HL-60 (cell line): ENCODE measurements around the gene TMEM145.

Experiments used
- DNase-seq, 2 experiments: peaks; one replicate each; pipeline ENCODE4 v3.0.0-alpha.2; 2010 to 2020; ENCODE audit warnings: low read depth in 1 of 2, low spot score in 1 of 2
- H3K27ac ChIP-seq: fragments of 250-450 bp; sonication (Bioruptor Pico); replicated peaks from 2 replicates; pipeline ENCODE4 v1.5.1; 2020; ENCODE audit warnings: mild to moderate bottlenecking, moderate library complexity
- H3K27me3 ChIP-seq: fragments of 250-450 bp; sonication (Bioruptor Pico); 2 replicates; pipeline ENCODE4 v1.5.1; 2021; ENCODE audit warnings: mild to moderate bottlenecking, moderate library complexity; ENCODE audit not compliant: insufficient read depth, poor library complexity, severe bottlenecking
- H3K4me3 ChIP-seq: replicated peaks from 2 replicates; pipeline ENCODE4 v1.5.1; 2011; ENCODE audit warnings: mild to moderate bottlenecking, control low read depth, low read length; ENCODE audit not compliant: insufficient read depth
- CTCF ChIP-seq: IDR thresholded peaks from one replicate; pipeline ENCODE4 v1.5.1; 2011; ENCODE audit warnings: low read length, control low read depth, inconsistent platforms; ENCODE audit not compliant: insufficient read depth
- GABPA ChIP-seq: IDR thresholded peaks from 2 replicates; pipeline ENCODE4 v1.6.1; 2012; ENCODE audit warnings: low read depth
- POLR2AphosphoS5 ChIP-seq: IDR thresholded peaks from 2 replicates; pipeline ENCODE4 v1.6.1; 2012; ENCODE audit warnings: low read depth
- SPI1 ChIP-seq: IDR thresholded peaks from 2 replicates; pipeline ENCODE4 v1.6.1; 2012; ENCODE audit warnings: low read depth, mild to moderate bottlenecking, borderline replicate concordance
- TF ChIP-seq, protein P1 (sequence below): IDR thresholded peaks from 2 replicates; pipeline ENCODE4 v1.6.1; 2012; ENCODE audit warnings: low read depth; ENCODE audit not compliant: insufficient replicate concordance

Gene TMEM145

GRCh38 chr19:42351079-42351735 lies 38.1 kb downstream of the TMEM145 start:
- TF ChIP-seq GABPA (no peak), SPI1 (no peak), POLR2AphosphoS5 (no peak), CTCF (no peak)
- TF ChIP-seq, protein P1, sequence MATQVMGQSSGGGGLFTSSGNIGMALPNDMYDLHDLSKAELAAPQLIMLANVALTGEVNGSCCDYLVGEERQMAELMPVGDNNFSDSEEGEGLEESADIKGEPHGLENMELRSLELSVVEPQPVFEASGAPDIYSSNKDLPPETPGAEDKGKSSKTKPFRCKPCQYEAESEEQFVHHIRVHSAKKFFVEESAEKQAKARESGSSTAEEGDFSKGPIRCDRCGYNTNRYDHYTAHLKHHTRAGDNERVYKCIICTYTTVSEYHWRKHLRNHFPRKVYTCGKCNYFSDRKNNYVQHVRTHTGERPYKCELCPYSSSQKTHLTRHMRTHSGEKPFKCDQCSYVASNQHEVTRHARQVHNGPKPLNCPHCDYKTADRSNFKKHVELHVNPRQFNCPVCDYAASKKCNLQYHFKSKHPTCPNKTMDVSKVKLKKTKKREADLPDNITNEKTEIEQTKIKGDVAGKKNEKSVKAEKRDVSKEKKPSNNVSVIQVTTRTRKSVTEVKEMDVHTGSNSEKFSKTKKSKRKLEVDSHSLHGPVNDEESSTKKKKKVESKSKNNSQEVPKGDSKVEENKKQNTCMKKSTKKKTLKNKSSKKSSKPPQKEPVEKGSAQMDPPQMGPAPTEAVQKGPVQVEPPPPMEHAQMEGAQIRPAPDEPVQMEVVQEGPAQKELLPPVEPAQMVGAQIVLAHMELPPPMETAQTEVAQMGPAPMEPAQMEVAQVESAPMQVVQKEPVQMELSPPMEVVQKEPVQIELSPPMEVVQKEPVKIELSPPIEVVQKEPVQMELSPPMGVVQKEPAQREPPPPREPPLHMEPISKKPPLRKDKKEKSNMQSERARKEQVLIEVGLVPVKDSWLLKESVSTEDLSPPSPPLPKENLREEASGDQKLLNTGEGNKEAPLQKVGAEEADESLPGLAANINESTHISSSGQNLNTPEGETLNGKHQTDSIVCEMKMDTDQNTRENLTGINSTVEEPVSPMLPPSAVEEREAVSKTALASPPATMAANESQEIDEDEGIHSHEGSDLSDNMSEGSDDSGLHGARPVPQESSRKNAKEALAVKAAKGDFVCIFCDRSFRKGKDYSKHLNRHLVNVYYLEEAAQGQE, result no peak
- Histone ChIP-seq H3K27ac (no peak overlapping the region), H3K27me3 (no peaks in the 10 kb centered on the region), H3K4me3 (no peak overlapping the region)
- DNase-seq, result no peak

DNA sequence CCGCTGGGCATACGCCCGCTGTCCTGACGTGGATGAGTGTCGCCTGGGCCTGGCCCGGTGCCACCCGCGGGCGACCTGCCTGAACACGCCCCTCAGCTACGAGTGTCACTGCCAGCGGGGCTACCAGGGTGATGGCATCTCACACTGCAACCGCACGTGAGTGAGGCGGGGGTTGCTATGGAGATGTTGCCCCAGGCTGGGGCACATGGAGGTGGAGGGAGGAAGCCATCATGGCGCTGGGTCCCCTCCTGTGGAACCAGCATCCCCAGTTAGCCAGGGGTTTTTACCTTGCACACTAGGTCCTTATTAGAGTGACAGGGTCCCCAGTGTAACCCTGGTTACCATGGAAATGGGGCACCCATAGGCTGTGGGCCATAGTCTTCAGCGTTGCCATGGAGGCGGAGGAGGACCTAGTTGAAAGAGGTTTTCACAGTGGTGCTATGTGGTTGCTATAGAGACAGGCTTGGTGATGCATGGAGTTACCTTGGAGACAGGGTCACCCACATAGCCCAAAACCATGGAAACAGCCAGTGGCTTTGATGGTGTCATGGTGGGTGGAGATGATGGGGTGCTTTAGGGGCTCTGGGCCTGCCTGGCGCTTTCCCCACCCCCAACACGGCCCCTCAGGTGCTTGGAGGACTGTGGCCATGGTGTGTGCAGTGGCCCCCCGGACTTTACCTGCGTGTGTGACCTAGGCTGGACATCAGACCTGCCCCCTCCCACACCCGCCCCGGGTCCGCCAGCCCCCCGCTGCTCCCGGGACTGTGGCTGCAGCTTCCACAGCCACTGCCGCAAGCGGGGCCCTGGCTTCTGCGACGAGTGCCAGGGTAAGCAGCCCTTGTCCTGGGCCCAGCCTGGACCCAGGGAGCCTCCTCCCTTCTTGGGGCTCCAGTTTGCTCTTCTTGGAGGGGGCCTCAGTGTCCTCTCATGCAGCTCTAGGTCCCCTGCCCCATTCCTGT lies 39.5 kb downstream of the TMEM145 start:
- no peak for DNase-seq
- H3K27me3 ChIP-seq, result no peaks in the 10 kb centered on the region
- TF ChIP-seq GABPA, result no peak
- no peak for TF ChIP-seq POLR2AphosphoS5
- no peak for TF ChIP-seq SPI1
- TF ChIP-seq, protein P1, result no peak
- no peak for TF ChIP-seq CTCF
- no peak overlapping the region for H3K27ac ChIP-seq
- H3K4me3 ChIP-seq, result no peak overlapping the region

DNA sequence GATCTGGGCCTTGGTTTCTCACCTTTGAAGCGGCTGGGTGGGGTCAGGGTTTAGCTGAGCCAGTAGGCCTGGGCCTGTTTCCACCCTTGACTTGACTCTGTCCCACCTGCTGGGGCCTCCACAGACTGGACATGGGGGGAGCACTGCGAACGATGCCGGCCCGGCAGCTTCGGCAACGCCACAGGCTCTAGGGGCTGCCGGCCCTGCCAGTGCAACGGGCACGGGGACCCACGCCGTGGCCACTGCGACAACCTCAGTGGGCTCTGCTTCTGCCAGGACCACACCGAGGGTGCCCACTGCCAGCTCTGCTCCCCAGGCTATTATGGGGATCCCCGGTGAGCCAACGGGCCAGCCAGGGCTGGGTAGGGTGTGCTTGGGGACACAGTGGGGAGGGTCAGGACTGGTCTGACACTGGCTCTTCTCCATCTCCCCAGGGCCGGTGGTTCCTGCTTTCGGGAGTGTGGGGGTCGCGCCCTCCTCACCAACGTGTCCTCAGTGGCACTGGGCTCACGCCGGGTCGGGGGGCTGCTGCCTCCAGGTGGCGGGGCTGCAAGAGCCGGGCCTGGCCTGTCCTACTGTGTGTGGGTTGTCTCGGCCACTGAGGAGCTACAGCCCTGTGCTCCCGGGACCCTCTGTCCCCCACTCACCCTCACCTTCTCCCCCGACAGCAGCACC lies 40.4 kb downstream of the TMEM145 start:
- Histone ChIP-seq H3K27me3 (no peaks in the 10 kb centered on the region), H3K27ac (no peak overlapping the region), H3K4me3 (no peak overlapping the region)
- TF ChIP-seq GABPA (no peak), SPI1 (no peak), CTCF (no peak), POLR2AphosphoS5 (no peak)
- TF ChIP-seq, protein P1, result no peak
- DNase-seq, result no peak
